ENCODE data around the gene GGT6. TPM values are rescaled to one million over a fixed set of nuclear protein-coding genes. Genes with fewer than 3 reads are reported as not detected.

GGT6 gene
- total RNA-seq, 4 donors from 2014 or later = 214 to 308 (median 283) TPM

- no peak overlapping the region for H3K4me3 ChIP-seq
- intact Hi-C loops (cut with DNase I; ENCODE audit: low total_unique reads) = no loop called here
Measured at GRCh38 chr17:4537451-4538235, 22.7 kb downstream of the GGT6 start.

DNA sequence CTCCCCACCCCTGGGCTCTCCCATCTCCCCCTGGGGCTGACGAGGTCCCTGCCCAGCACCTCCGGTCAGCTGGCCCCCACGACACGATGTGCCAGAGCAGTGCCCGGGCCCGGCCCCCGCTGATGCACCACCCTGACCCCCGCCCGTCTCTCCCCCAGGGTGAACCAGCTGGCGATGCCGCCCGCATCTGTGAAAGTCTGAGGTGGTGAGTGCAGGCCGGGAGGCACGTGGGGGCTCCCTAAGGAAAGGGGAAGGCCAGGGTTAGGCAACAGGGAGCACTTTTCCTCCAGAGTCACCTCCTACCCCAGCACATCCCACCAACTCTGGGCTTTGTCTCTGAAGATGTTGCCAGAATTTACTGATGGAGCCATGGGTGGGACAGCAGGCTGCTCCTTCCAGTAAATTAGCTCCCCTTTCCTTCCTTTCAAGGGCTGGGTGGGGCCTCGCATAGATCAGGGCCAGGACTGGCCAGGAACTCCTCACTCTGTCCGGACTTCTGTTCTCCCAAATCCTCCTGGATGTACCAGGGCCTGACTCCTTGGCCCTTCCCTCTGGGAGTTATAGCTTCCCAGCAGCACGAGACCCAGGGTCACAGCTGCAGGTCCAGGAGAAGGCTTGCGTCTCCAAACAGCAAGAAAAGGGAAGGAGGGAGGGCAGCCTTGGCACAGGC is 23.5 kb downstream of the GGT6 start:
- Histone ChIP-seq H3K4me1 (peaks cover 6 to 39% (median 24%) of the 10 kb centered on the region in 4 donors), H3K4me3 (peak overlapping the region in 1 of 4 donors; percentile 0), H3K27ac (peak overlapping the region; percentile 27 to 47 (median 32)), H3K9me3 (no peaks in the 10 kb centered on the region), H3K27me3 (peaks cover 24% of the 10 kb centered on the region), H3K36me3 (peaks cover 0 to 20% (median 5%) of the 10 kb centered on the region in 4 donors)
- 33 to 41% methylated on average over 1 to 13 of the region's 18 CpGs for WGBS, 2 donors (ENCODE audit: low coverage in 1 of 2)
- in situ Hi-C loops (cut with MboI; ENCODE audit: low pct_ligation_motif_present in 1 of 4, low pct_unique_long_range_greater_than_20kb in 1 of 4, low sequenced_read_pairs in 3 of 4) (no loop called here), intact Hi-C loops (cut with DNase I; ENCODE audit: low total_unique reads) (no loop called here)
- no peak for DNase-seq
- TF ChIP-seq POLR2AphosphoS5 (IDR thresholded peaks at IDR 0.05) (no peak), POLR2A (IDR thresholded peaks at IDR 0.05) (no peak), EP300 (IDR thresholded peaks at IDR 0.05; ENCODE audit: low read depth) (no peak)
- TF ChIP-seq, protein P1, sequence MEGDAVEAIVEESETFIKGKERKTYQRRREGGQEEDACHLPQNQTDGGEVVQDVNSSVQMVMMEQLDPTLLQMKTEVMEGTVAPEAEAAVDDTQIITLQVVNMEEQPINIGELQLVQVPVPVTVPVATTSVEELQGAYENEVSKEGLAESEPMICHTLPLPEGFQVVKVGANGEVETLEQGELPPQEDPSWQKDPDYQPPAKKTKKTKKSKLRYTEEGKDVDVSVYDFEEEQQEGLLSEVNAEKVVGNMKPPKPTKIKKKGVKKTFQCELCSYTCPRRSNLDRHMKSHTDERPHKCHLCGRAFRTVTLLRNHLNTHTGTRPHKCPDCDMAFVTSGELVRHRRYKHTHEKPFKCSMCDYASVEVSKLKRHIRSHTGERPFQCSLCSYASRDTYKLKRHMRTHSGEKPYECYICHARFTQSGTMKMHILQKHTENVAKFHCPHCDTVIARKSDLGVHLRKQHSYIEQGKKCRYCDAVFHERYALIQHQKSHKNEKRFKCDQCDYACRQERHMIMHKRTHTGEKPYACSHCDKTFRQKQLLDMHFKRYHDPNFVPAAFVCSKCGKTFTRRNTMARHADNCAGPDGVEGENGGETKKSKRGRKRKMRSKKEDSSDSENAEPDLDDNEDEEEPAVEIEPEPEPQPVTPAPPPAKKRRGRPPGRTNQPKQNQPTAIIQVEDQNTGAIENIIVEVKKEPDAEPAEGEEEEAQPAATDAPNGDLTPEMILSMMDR (IDR thresholded peaks at IDR 0.05) = no peak

More at GRCh38 chr17:4537451-4538235, 22.7 kb downstream of the GGT6 start:
- in situ Hi-C loops (cut with MboI; ENCODE audit: low pct_ligation_motif_present in 1 of 4, low pct_unique_long_range_greater_than_20kb in 1 of 4, low sequenced_read_pairs in 3 of 4) = no loop called here
- no peak for TF ChIP-seq POLR2A (IDR thresholded peaks at IDR 0.05)
- TF ChIP-seq, protein P1 (IDR thresholded peaks at IDR 0.05) = no peak
- TF ChIP-seq EP300 (IDR thresholded peaks at IDR 0.05; ENCODE audit: low read depth) = no peak
- no peak for TF ChIP-seq POLR2AphosphoS5 (IDR thresholded peaks at IDR 0.05)
- Histone ChIP-seq H3K27ac (peak overlapping the region; percentile 27 to 47 (median 32)), H3K9me3 (no peaks in the 10 kb centered on the region), H3K4me1 (peaks cover 6 to 39% (median 24%) of the 10 kb centered on the region in 4 donors), H3K36me3 (peaks cover 0 to 25% (median 9%) of the 10 kb centered on the region in 4 donors), H3K27me3 (peaks cover 19% of the 10 kb centered on the region)
- WGBS, 2 donors (ENCODE audit: low coverage in 1 of 2) = 75% methylated on average over 11 of the region's 19 CpGs; no CpG with 5 or more reads in 1 of the 2 donors
- DNase-seq = no peak

DNA sequence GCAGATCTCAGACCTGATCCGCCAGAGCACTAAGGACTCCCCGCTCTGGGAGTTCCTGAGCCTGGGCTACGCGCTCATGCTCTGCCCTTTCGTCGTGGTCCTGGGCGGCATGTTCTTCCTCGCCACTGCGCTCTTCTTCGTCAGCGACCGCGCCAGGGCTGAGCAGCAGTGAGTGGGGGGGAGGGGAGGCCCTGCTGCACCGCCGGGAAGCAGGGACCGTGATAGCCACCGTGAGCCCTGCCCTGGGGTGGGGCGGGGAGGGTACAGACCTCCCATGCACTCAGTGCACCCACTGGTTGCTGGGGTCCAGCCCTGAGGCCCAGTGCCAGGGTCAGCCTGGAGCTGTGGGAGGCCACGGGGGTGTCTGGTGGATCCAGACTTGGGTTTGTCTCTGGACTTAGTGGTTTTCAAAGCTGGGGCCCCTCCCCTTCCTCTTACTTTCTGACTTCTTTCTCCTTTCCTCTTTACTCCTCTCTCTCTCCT is 24.1 kb downstream of the GGT6 start:
- peak overlapping the region in 1 of 4 donors; percentile 0 for H3K4me3 ChIP-seq
- intact Hi-C loops (cut with DNase I; ENCODE audit: low total_unique reads) (no loop called here), in situ Hi-C loops (cut with MboI; ENCODE audit: low pct_ligation_motif_present in 1 of 4, low pct_unique_long_range_greater_than_20kb in 1 of 4, low sequenced_read_pairs in 3 of 4) (no loop called here)
- DNase-seq = no peak
- TF ChIP-seq, protein P1 (IDR thresholded peaks at IDR 0.05) = no peak
- TF ChIP-seq POLR2A (IDR thresholded peaks at IDR 0.05) (no peak), POLR2AphosphoS5 (IDR thresholded peaks at IDR 0.05) (no peak), EP300 (IDR thresholded peaks at IDR 0.05; ENCODE audit: low read depth) (no peak)
- peaks cover 24% of the 10 kb centered on the region for H3K27me3 ChIP-seq
- peaks cover 6 to 39% (median 24%) of the 10 kb centered on the region in 4 donors for H3K4me1 ChIP-seq
- peaks cover 0 to 16% (median 4%) of the 10 kb centered on the region in 4 donors for H3K36me3 ChIP-seq
- peak overlapping the region in 3 of 4 donors; percentile 30 to 47 (median 35) for H3K27ac ChIP-seq
- WGBS, 2 donors (ENCODE audit: low coverage in 1 of 2) = 40 to 64% methylated on average over 1 to 15 of the region's 19 CpGs
- no peaks in the 10 kb centered on the region for H3K9me3 ChIP-seq

DNA sequence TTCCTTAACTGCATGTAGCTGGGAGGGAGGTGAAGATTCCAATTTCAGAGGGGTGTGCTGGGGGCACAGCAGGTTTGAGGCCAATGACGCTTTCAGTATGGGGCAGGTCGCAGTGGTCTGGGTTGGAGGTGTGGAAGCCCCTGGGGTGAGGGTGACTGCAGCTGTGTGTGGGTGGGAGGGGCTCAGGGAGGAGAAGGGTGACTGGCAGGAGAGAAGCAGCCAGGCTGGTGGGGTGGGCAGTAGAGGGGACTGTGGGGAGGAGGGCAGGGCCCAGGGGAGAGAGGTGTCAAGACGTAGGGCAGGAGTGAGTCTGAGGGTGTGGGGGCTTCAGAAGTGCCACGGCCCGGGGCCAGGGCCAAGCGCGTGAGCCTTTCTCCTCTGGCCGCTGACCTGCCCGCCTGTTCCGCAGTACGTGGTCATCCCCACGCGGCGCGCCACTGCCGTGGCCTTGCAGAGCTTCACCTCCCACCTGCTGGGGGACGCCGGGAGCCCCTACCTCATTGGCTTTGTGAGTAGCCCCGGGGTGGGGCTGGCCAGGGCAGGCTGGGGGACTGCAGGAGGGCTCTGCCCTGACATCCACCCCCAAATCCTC is 24.6 kb downstream of the GGT6 start:
- peak overlapping the region in 1 of 4 donors; percentile 0 for H3K4me3 ChIP-seq
- H3K4me1 ChIP-seq = peaks cover 6 to 39% (median 24%) of the 10 kb centered on the region in 4 donors
- no peak for DNase-seq
- in situ Hi-C loops (cut with MboI; ENCODE audit: low pct_ligation_motif_present in 1 of 4, low pct_unique_long_range_greater_than_20kb in 1 of 4, low sequenced_read_pairs in 3 of 4) (no loop called here), intact Hi-C loops (cut with DNase I; ENCODE audit: low total_unique reads) (no loop called here)
- WGBS, 2 donors (ENCODE audit: low coverage in 1 of 2) = 73 to 86% methylated on average over 2 to 19 of the region's 19 CpGs
- peak overlapping the region in 3 of 4 donors; percentile 35 to 47 (median 45) for H3K27ac ChIP-seq
- no peaks in the 10 kb centered on the region for H3K9me3 ChIP-seq
- TF ChIP-seq EP300 (IDR thresholded peaks at IDR 0.05; ENCODE audit: low read depth) (no peak), POLR2AphosphoS5 (IDR thresholded peaks at IDR 0.05) (no peak), POLR2A (IDR thresholded peaks at IDR 0.05) (no peak)
- TF ChIP-seq, protein P1 (IDR thresholded peaks at IDR 0.05) = no peak
- peaks cover 24% of the 10 kb centered on the region for H3K27me3 ChIP-seq
- peaks cover 0 to 16% (median 4%) of the 10 kb centered on the region in 4 donors for H3K36me3 ChIP-seq
